Loucy (cell line): ENCODE data around the gene RNF169.

Experiments used
- CTCF ChIP-seq: fragments of 200-600 bp; sonication (generic); conservative IDR thresholded peaks from 2 replicates; pipeline ENCODE4 v1.5.1; 2014; ENCODE audit warnings: mild to moderate bottlenecking, antibody characterized with exemption, low read length
- EZH2phosphoT487 ChIP-seq: fragments of 200-600 bp; IDR thresholded peaks from 2 replicates; pipeline ENCODE4 v1.6.1; 2018; ENCODE audit warnings: antibody characterized with exemption, mild to moderate bottlenecking, moderate library complexity, borderline replicate concordance

- no peak for TF ChIP-seq CTCF
- no peak for TF ChIP-seq EZH2phosphoT487
These were observed 89.5 kb downstream of the RNF169 start for GRCh38 chr11:74838188-74838587.
